Frontal cortex (tissue), 1 donor: Measurements from ENCODE around the gene SLFN12. TPM values are rescaled to one million over a fixed set of nuclear protein-coding genes. Genes with fewer than 3 reads are reported as not detected.

Experiments
- small RNA-seq: library from RNA; depleted of rRNA; stranded (forward); fragments of <200 nt; gene quantifications from one replicate; pipeline ENCODE3, GENCODE V24; 2014
- total RNA-seq: library from RNA; depleted of rRNA; stranded (reverse); fragments of >200 nt; gene quantifications from one replicate; pipeline ENCODE4 v1.2.3, GENCODE V29; 2014

Gene SLFN12
- total RNA-seq, 1 donor from 2014 or later, result 2.0 TPM

Small RNA genes lying within 50 kb of the gene (small RNA-seq; reads per million reads assigned to genes)
- gene AC060766.3 (not detected), gene AC060766.5 (not detected)

Other genes starting within 250 kb of the SLFN12 start
- gene SLC35G3, start 238.1 kb downstream of the SLFN12 start, total RNA-seq, result not detected
- gene SLFN5, start 189.4 kb downstream of the SLFN12 start, total RNA-seq, result 3.3 TPM
- gene SLFN11, start 58.9 kb downstream of the SLFN12 start, total RNA-seq, result 2.9 TPM
- under 0.01 TPM for gene SLFN13, start 16.3 kb upstream of the SLFN12 start, total RNA-seq
- 0.41 TPM for gene SLFN12L, start 105.2 kb upstream of the SLFN12 start, total RNA-seq
- gene SLFN14, start 128.3 kb upstream of the SLFN12 start, total RNA-seq, result 0.41 TPM
- gene PEX12, start 146.1 kb upstream of the SLFN12 start, total RNA-seq, result 6.1 TPM
- 126 TPM for gene AP2B1, start 154.8 kb upstream of the SLFN12 start, total RNA-seq